Neural cell (in vitro differentiated cells): ENCODE results near the gene UPF3A. TPM values are rescaled to one million over a fixed set of nuclear protein-coding genes. Genes with fewer than 3 reads are reported as not detected.

Experiments
- H2AFZ ChIP-seq: fragments of 200-600, 300-800 bp; sonication (generic), shearing (Covaris generic); 2 replicates; pipeline ENCODE4 v1.6.0; 2014; ENCODE audit warnings: low read depth, mild to moderate bottlenecking, antibody characterized with exemption, low read length, moderate library complexity
- H3F3A ChIP-seq: fragments of 200-600 bp; shearing (Covaris generic); 2 replicates; pipeline ENCODE4 v1.6.1; 2016; ENCODE audit warnings: mild to moderate bottlenecking, moderate library complexity, mixed read lengths, antibody characterized with exemption, low read length; ENCODE audit not compliant: insufficient read depth, poor library complexity, severe bottlenecking
- H3K27ac ChIP-seq: fragments of 200-600, 300-800 bp; sonication (generic), shearing (Covaris generic); 2 replicates; pipeline ENCODE4 v1.5.1; 2014; ENCODE audit warnings: mild to moderate bottlenecking, low read length, moderate library complexity
- H3K27me3 ChIP-seq: fragments of 300-800, 200-600 bp; sonication (generic), shearing (Covaris generic); 2 replicates; pipeline ENCODE4 v1.6.0; 2014; ENCODE audit warnings: mild to moderate bottlenecking, low read depth, low read length, moderate library complexity; ENCODE audit not compliant: insufficient read depth
- H3K36me3 ChIP-seq: fragments of 300-800, 200-600 bp; sonication (generic), shearing (Covaris generic); 2 replicates; pipeline ENCODE4 v1.5.1; 2014; ENCODE audit warnings: mild to moderate bottlenecking, antibody characterized with exemption, low read length, moderate library complexity; ENCODE audit not compliant: insufficient read depth
- H3K4me2 ChIP-seq: fragments of 300-800, 200-600 bp; sonication (generic), shearing (Covaris generic); 2 replicates; pipeline ENCODE4 v1.6.0; 2014; ENCODE audit warnings: mild to moderate bottlenecking, low read length
- H3K4me3 ChIP-seq: fragments of 300-800, 200-600 bp; sonication (generic), shearing (Covaris generic); 2 replicates; pipeline ENCODE4 v1.5.1; 2014; ENCODE audit warnings: mild to moderate bottlenecking, low read length, moderate library complexity
- H3K79me2 ChIP-seq: fragments of 200-600 bp; shearing (Covaris generic); replicated peaks from 2 replicates; pipeline ENCODE4 v1.6.0; 2014; ENCODE audit warnings: mild to moderate bottlenecking, low read length, moderate library complexity; ENCODE audit not compliant: insufficient read depth
- H3K9ac ChIP-seq: fragments of 300-800, 200-600 bp; sonication (generic), shearing (Covaris generic); 2 replicates; pipeline ENCODE4 v1.6.1; 2016; ENCODE audit warnings: mild to moderate bottlenecking, low read length, mixed read lengths
- H3K9me2 ChIP-seq: fragments of 200-600 bp; shearing (Covaris generic); 2 replicates; pipeline ENCODE4 v1.6.1; 2016; ENCODE audit warnings: mild to moderate bottlenecking, low read length, mixed read lengths; ENCODE audit not compliant: insufficient read depth
- H3K9me3 ChIP-seq: fragments of 200-600, 300-800 bp; sonication (generic), shearing (Covaris generic); 2 replicates; pipeline ENCODE4 v1.6.1; 2016; ENCODE audit warnings: mild to moderate bottlenecking, mixed run types, low read length, moderate library complexity, mixed read lengths
- H4K20me1 ChIP-seq: fragments of 200-600 bp; shearing (Covaris generic); 2 replicates; pipeline ENCODE4 v1.6.1; 2016; ENCODE audit warnings: mild to moderate bottlenecking, mixed run types; ENCODE audit not compliant: insufficient read depth
- EP300 ChIP-seq: fragments of 450-650 bp; conservative IDR thresholded peaks from 2 replicates; pipeline ENCODE4 v1.6.1; 2014; ENCODE audit warnings: antibody characterized with exemption, mild to moderate bottlenecking, moderate library complexity; ENCODE audit not compliant: poor library complexity, severe bottlenecking
- EZH2 ChIP-seq: fragments of 200-600, 300-800 bp; shearing (Covaris generic), sonication (generic); IDR thresholded peaks from 2 replicates; pipeline ENCODE4 v1.6.1; 2014; ENCODE audit warnings: antibody characterized with exemption, low read length, borderline replicate concordance, mild to moderate bottlenecking; ENCODE audit not compliant: insufficient read depth, poor library complexity, severe bottlenecking
- MXI1 ChIP-seq: fragments of 450-650 bp; conservative IDR thresholded peaks from 2 replicates; pipeline ENCODE4 v1.6.1; 2014; ENCODE audit warnings: antibody characterized with exemption, mild to moderate bottlenecking; ENCODE audit not compliant: poor library complexity, severe bottlenecking
- POLR2AphosphoS5 ChIP-seq: IDR thresholded peaks from 2 replicates; pipeline ENCODE4 v1.6.1; 2012
- RAD21 ChIP-seq: fragments of 450-650 bp; conservative IDR thresholded peaks from 2 replicates; pipeline ENCODE4 v1.6.1; 2014; ENCODE audit warnings: antibody characterized with exemption, mild to moderate bottlenecking, moderate library complexity
- REST ChIP-seq: IDR thresholded peaks from 2 replicates; pipeline ENCODE4 v1.6.1; 2012; ENCODE audit warnings: borderline replicate concordance
- SMC3 ChIP-seq: fragments of 450-650 bp; conservative IDR thresholded peaks from 2 replicates; pipeline ENCODE4 v1.6.1; 2014; ENCODE audit warnings: antibody characterized with exemption, mild to moderate bottlenecking, moderate library complexity; ENCODE audit not compliant: poor library complexity
- TAF1 ChIP-seq: IDR thresholded peaks from 2 replicates; pipeline ENCODE4 v1.6.1; 2012; ENCODE audit warnings: low read depth
- polyA plus RNA-seq: library from polyadenylated mRNA; depleted of rRNA; stranded (reverse); fragments of >200 nt; gene quantifications from 2 replicates; pipeline ENCODE4 v1.2.3, GENCODE V29; 2014
- TF ChIP-seq, protein P1 (sequence below): fragments of 450-650 bp; IDR thresholded peaks from 2 replicates; pipeline ENCODE4 v1.5.1; 2014; ENCODE audit warnings: antibody characterized with exemption, mild to moderate bottlenecking, moderate library complexity; ENCODE audit not compliant: poor library complexity, severe bottlenecking

UPF3A gene
- polyA plus RNA-seq, 1 donor from 2014 or later = 277 TPM

- no peaks in the 10 kb centered on the region for H3K36me3 ChIP-seq
- H3K79me2 ChIP-seq = peaks cover 28% of the 10 kb centered on the region
Measured at GRCh38 chr13:114284680-114285079, 3.3 kb downstream of the UPF3A start.

GRCh38 chr13:114285166-114285808 lies 3.9 kb downstream of the UPF3A start:
- no peak overlapping the region for H2AFZ ChIP-seq
- H3K79me2 ChIP-seq = peaks cover 29% of the 10 kb centered on the region
- peaks cover 3% of the 10 kb centered on the region for H3F3A ChIP-seq
- no peak overlapping the region for H3K27ac ChIP-seq
- H3K9me2 ChIP-seq = no peaks in the 10 kb centered on the region
- no peaks in the 10 kb centered on the region for H4K20me1 ChIP-seq
- TF ChIP-seq POLR2AphosphoS5 = no peak
- no peak for TF ChIP-seq SMC3
- no peak for TF ChIP-seq EZH2
- TF ChIP-seq MXI1 = no peak
- TF ChIP-seq, protein P1, sequence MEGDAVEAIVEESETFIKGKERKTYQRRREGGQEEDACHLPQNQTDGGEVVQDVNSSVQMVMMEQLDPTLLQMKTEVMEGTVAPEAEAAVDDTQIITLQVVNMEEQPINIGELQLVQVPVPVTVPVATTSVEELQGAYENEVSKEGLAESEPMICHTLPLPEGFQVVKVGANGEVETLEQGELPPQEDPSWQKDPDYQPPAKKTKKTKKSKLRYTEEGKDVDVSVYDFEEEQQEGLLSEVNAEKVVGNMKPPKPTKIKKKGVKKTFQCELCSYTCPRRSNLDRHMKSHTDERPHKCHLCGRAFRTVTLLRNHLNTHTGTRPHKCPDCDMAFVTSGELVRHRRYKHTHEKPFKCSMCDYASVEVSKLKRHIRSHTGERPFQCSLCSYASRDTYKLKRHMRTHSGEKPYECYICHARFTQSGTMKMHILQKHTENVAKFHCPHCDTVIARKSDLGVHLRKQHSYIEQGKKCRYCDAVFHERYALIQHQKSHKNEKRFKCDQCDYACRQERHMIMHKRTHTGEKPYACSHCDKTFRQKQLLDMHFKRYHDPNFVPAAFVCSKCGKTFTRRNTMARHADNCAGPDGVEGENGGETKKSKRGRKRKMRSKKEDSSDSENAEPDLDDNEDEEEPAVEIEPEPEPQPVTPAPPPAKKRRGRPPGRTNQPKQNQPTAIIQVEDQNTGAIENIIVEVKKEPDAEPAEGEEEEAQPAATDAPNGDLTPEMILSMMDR = no peak
- no peak for TF ChIP-seq RAD21
- no peak for TF ChIP-seq REST
- no peak for TF ChIP-seq EP300
- TF ChIP-seq TAF1 = no peak
- H3K9ac ChIP-seq = no peak overlapping the region
- H3K36me3 ChIP-seq = no peaks in the 10 kb centered on the region
- H3K4me3 ChIP-seq = no peak overlapping the region
- H3K27me3 ChIP-seq = no peaks in the 10 kb centered on the region
- H3K9me3 ChIP-seq = no peaks in the 10 kb centered on the region
- no peak overlapping the region for H3K4me2 ChIP-seq

More at GRCh38 chr13:114284680-114285079, 3.3 kb downstream of the UPF3A start:
- Histone ChIP-seq H3K9me3 (no peaks in the 10 kb centered on the region), H3K4me3 (no peak overlapping the region), H3K9ac (no peak overlapping the region), H4K20me1 (no peaks in the 10 kb centered on the region), H3F3A (peaks cover 4% of the 10 kb centered on the region), H3K27ac (no peak overlapping the region), H2AFZ (no peak overlapping the region), H3K4me2 (no peak overlapping the region), H3K27me3 (no peaks in the 10 kb centered on the region), H3K9me2 (no peaks in the 10 kb centered on the region)
- no peak for TF ChIP-seq TAF1
